HG02981 (cell line): Measurements from ENCODE around the gene CCDC149.

Experiments
- ATAC-seq: cut with Tn5 transposase; IDR thresholded peaks from one replicate; pipeline ENCODE4 v1.9.1; 2021; ENCODE audit warnings: mild to moderate bottlenecking, moderate library complexity; ENCODE audit not compliant: unreplicated experiment

The CCDC149 gene

DNA sequence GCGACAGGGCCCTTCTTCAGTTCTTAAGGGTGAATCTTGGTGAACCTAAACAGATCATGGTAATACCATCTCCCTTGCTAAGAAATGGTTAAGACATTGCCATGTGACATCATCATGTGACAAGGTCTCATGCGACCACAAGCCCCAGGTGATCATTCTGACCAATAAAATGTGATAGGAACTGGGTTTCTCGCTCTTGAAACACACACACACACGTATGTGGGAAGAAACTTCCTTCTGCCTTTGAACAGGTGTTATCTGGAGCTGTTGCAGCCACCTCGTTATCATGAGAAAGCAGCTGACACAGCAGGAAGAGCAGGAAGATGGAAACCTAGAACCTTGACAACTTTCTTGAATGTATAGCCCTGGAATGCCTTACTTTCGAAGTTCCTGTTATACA is 107.3 kb downstream of the CCDC149 start:
- no peak for ATAC-seq

DNA sequence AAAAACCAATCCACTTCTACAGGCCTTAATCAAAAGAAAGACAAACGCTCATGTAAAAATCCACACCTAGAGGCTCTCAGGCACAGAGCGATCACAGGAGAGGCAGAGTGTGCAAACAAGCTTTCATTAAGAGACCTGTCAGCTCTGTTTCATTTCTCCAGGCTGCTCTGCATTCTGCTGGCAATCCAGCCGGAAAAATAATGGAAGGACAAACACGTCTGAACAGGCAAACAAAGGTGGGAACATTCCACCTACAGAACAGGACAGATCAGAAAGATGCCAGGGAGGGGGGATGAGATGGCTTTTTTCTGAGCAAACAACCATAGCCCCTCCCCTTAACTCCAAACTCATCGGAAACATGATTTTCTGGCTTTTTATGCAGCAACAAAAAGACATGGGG is 107.8 kb downstream of the CCDC149 start:
- ATAC-seq: no peak

DNA sequence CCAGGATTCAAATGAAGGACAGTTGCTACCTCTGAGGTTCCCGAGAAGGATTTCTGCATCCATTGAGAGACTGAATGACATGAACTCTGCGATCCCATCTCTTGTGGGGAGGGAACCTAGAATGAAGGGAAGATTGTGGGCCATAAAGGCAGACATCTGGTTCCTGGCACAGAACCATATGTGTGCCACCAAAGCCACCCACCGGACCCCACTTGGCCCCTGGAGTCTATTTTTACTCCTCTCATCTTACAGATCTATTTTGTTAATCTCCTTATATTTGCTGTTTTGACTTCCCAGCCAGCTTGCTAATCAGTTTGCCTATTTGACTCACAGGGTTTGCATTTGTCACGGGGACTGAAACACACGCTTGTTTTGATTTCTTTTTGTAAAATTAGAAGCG is 110.2 kb downstream of the CCDC149 start:
- ATAC-seq: no peak

DNA sequence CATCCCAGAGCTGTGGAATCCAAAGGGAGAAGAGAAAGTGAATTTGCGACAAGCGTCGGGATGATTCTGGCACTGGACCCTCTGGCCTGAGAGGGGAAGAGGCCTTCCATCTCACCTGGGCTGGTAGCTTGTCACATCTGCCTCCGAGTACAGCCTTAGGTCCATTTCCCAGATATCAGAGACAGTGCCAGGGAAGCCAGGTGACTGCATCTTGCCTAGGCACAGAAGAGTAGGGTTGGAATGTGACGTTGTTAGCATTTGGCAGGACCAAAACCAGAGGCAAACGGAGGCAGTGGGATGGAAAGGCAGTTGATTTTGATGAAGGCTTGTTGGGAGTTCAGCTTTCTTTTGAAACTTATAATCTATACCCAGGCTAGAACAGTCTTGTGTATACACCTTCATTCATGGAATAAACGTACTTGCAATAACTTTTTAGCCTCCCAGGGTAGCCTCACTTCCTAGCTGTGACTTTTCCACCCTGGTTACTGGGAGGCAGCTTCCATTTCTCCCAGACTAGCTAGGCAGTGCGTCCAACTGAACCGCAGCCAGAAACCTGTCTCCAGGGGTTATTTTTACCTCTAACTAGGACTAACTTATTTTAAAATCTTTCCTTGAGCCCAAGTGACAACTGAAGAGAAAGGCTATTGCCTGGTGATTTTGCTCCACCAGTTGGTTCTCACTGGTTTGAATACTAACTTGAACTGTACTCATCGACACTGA is 111.5 kb downstream of the CCDC149 start:
- ATAC-seq: no peak

DNA sequence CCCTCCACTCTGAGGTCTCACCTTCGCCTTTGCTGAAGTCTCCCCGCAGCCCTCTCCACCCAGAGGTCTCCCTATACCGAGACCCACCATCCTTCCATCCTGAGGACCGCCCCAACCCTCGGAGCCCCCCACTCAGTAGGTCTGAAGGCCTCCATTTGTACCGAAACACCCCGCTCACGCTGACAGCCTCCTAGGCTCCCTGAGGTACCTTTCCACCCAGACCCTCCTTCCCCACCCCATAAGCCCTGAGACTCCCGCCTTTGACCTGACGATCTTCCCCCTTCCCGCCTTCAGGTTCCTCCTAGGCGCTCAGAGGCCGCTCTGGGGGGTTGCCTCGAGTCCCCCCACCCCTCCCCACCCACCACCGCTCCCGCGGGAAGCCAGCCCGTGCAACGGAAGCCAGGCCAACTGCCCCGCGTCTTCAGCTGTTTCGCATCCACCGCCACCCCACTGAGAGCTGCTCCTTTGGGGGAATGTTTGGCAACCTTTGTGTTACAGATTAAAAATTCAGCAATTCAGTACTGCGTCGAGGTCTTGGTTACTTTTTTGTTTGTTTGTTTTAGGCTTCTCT is 112.4 kb downstream of the CCDC149 start:
- ATAC-seq: no peak

DNA sequence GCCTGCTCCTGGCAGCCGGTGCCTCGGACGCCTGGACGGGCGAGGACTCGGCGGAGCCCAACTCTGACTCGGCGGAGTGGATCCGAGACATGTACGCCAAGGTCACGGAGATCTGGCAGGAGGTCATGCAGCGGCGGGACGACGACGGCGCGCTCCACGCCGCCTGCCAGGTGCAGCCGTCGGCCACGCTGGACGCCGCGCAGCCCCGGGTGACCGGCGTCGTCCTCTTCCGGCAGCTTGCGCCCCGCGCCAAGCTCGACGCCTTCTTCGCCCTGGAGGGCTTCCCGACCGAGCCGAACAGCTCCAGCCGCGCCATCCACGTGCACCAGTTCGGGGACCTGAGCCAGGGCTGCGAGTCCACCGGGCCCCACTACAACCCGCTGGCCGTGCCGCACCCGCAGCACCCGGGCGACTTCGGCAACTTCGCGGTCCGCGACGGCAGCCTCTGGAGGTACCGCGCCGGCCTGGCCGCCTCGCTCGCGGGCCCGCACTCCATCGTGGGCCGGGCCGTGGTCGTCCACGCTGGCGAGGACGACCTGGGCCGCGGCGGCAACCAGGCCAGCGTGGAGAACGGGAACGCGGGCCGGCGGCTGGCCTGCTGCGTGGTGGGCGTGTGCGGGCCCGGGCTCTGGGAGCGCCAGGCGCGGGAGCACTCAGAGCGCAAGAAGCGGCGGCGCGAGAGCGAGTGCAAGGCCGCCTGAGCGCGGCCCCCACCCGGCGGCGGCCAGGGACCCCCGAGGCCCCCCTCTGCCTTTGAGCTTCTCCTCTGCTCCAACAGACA is 113.1 kb downstream of the CCDC149 start:
- no peak for ATAC-seq

DNA sequence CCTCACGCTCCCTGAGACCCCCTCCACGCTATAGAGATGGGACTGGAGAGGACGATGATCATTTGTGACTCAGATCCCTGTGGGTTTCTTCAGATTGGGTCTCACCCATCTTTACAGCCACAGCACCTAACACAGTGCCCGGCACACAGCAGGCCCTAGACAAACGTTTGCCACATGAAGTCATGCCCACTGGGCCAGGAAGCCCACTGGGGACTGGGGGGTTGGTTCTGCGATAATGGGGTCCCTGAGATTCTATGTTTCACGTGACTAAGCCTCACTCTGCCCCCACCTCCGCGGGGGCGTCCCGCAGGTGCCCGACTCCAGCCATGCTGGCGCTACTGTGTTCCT is 113.7 kb downstream of the CCDC149 start:
- ATAC-seq: no peak

DNA sequence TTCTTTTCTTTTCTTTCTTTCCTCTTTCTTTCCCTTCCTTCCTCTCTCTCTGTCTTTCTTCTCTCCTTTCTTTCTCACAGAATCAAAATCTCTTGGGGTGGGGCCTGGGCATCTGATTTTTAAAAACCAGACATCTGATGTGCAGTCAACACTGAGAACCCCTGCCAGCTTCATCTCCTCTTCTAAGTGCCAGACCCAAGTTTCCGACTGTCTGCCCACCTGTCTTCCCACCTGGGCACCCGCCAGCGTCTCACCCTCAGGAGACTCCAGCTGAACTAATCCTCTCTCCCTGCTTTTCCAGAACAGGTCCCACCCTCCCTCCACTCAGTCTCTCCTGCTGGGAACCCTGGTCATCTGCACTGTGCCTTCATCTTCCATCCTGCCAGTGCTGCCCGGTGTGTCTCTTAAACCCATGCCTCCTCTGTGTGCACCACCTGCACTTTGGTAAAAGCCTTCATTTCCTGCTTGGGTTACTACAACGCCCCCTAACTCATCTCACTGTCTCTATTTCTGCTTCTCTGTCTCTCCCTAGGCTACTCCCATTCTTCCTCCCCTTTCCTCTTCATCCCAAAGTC is 114.7 kb downstream of the CCDC149 start:
- ATAC-seq: no peak

DNA sequence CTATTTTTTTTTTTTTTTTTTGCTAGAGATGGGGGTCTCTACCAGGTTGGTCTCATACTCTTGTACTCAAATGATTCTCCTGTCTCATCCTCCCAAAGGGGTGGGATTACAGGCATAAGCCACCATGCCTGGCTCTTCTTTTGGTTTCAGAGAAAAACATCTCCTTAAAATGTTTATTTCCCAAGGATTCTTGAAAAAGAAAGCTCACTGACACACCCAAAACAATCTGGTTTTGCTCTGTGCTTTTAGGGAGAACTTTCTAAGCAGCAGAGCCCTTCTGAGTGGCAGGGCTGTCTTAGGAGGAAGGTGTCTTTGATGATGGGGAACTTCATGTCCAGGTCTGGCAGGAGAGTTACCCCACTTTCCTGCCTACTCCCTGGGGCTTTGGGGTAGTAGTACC is 116.2 kb downstream of the CCDC149 start:
- no peak for ATAC-seq

DNA sequence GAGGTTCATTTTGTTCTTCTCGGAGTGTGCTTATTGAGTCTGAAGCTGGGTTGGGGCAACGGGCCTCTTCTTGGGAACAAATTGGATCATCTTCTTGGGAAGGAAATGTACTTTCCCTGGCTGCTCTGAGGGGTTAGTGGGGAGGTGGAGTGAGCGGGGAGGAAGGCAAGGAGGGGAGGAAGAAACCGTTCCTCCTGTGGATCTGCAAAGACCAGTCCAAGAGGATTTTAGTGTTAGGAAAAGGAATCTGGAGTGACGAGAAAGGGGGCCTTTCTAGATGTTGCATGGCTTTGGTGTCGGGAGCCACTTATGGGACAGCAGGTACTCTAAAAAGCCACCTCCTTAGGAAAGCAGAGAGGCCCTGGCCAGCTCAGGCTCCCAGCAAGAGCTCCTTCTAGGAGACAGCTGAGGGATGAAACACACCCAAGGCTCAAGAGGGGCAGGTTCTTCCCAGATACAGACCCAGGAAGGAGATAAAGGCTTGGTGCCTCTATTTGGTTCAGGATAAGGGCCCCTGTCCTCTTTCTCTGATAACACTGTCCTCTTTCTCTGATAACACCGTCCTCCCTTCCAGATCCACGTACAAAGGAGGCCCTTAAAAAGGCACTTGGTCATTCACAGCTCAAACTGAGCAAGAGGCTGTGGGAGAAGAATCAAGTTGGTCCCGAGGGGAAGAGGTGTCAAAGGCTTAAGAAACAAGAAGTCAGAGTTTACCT is 117.0 kb downstream of the CCDC149 start:
- no peak for ATAC-seq

DNA sequence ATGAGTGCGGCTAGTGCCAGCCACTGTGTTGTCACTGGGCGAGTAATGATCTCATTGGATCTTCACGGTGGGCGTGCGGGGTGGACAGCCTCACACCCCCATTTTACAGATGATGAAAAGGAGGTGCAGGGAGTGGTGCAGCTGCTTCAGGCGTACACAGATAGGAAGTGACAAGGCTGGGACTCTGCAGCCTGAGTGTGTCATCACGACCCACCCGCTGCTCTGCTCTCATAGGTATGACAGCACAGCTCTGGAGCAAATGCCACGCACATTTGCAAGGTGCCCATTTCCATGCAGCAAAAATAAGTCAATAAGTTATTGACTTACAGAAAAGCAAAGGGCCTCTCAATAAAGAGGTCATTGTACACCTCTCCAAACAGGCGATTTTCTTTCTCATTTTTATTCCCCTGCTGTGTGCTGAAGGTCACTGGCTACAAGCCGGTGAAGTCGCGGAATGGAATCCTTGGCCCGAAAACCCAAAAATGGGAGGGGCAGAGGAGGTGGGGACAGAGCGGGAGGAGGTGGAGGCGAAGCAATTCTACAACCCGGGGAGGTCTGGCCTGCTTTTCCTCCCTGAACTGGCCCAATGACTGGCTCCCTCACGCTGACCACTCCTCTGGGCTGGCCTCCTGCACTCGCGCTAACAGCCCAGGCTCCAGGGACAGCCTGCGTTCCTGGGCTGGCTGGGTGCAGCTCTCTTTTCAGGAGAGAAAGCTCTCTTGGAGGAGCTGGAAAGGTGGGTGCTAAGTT is 117.8 kb downstream of the CCDC149 start, which contains the start of gene SOD3:
TSS of gene SOD3 (plus strand) at position 658 of the 750 bp plus-strand sequence. CDS start 3,949 bp downstream, outside the sequence.
- no peak for ATAC-seq

DNA sequence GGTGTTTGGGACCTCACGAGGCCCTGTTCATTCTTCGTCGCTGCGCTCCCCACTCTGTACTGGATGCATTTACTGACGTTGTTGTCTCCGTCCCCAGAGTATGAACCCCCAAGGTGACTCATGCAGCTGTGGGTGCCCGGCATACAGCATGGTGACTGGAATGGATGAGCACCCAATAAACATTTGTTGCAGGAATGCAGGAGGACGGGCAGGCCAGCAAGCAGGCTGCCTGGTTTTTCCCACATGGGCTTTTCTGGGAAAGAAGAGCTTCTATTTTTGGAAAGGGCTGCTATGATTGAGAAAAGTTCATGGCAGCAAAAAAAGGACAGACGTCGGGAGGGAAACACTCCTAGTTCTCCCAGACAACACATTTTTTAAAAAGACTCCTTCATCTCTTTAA is 118.4 kb downstream of the CCDC149 start:
- no peak for ATAC-seq

DNA sequence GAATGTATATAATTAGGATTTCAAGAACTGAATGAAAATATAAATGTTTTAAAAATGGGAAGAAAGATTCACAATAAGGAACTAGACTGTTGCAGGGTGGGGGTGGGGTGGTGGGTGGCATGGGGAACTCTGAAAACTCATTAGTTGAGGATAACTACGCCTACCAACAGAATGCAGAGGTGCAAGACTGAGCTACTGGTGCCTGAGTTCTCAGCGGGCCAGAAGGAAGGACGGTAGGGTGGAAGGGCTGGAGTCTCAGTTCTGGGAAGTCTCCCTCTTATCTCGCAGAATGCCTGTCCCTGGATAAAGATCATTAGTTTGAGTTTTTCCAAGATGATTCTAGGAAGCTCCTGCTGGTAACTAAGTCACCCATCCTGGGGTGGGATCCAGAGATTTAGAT is 118.8 kb downstream of the CCDC149 start:
- no peak for ATAC-seq

DNA sequence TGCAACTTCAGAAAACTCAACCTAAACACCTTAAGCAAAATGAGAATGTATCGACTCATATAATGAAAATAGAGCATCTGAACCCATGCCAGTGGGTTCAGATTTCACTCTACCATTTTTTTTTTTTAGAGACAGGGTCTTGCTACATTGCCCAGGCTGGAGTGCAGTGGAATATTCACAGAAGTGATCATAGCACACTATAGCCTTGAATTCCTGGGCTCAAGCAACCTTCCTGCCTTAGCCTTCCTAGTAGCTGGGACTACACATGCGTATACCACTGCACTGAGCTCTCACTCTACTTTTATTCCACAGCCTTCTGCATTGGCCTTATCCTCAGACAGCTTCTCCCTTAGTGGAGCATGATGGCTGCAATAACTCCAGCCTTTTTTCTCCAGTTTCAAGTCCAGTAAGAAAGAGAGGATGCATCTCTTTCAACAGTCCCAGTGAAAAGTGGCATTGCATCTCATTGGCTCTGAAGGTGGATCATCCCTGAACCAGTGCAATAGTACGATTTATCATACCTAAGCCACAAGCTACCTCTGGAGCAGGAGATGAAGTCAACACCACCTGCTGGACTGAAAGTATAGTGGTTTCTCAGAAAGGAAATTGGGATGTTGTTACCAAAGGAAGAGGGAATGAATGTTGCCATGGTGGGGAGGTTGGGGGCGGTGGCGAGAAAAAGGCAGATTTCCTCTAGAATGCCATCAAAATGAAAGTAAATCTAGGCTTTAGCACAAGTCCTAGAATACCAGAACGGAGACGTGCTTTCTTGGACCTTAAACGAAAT is 119.4 kb downstream of the CCDC149 start:
- ATAC-seq: no peak

DNA sequence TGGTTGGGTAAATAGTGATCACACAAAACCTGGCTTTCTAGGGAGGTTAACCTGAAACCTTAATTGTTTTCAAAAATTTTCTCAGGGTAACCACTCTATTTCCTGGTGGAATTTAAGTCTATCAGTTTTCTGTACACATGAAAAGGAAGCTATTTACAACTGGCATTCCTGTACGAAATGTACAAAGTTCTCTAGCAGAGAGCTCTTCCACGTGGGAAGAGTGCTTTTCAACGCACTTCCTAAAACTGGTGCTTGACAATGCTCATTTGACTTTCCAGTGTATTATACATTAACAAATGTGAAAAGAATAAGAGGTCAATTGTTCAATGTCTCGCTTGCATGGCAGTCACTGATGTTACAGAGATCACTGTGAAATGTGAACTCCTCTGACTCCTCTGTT is 120.3 kb downstream of the CCDC149 start:
- no peak for ATAC-seq

DNA sequence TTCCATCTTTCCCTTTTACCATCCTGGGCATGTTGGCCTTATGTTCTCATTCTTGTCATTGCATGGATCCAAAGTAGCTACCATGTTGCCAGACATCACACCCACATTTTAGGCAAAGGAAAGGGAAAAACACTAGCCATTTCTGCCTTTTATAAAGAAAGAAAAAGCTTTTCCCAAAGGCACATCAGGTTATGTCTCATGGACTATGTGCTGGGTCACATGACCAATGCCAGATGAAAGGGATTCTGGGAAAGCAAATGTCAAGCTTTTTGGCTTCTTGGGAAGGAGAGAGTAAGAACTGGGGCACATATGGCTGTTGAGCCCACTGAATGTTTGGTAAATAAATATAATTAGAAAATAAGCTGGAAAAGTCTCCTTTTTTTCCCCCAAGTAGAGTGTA is 121.8 kb downstream of the CCDC149 start:
- ATAC-seq: no peak

DNA sequence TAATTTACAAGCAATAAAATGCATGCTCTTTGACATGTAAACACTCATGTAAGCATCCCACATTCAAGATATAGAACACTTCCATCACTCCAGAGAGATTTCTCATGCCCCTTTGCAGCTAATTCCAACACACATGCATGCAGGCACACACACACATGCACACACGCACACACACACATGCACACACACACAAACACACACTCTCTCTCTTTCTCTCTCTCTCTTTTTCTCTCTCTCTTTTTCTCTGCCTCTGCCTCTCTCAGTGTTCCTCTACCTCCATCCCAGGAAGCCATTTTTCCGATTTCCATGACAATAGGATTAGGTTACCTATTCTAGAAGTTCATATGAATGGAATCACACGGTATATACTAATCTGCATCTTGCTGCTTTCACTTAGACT is 129.3 kb downstream of the CCDC149 start:
- ATAC-seq: no peak

DNA sequence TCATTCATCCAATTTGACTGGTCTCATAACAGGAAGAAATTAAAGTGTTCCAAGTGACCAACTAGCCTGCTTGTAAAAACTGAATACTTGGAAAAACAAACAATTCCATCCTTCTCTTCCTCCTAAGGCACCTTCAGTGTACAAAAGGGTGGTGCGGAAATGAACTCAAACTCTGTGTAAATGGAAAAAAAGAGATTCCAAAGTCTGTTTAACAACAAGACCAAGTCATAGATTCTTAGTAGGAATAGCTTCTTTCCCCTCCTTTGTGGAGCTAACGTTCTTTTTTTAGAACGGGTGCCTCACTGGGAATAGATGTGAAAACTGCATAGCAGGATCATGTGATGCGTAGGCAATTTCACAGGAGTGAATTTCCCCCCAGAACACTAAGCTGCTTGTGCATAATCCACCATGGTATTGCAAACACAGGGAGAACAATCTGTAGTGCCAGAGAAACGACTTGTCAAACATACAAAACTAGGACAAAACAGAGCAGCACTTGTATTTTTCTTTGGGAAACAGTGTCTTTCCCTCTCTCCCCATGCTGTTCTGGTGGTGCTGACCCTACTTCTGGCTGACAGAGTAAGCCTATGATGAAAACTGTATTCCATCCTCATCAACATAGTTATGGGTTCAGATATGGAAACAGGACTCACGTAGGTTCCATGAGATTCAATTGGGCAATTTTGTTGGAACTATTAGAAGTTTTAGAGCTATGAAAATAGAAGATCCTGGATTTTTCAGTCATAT is 130.7 kb downstream of the CCDC149 start:
- no peak for ATAC-seq

DNA sequence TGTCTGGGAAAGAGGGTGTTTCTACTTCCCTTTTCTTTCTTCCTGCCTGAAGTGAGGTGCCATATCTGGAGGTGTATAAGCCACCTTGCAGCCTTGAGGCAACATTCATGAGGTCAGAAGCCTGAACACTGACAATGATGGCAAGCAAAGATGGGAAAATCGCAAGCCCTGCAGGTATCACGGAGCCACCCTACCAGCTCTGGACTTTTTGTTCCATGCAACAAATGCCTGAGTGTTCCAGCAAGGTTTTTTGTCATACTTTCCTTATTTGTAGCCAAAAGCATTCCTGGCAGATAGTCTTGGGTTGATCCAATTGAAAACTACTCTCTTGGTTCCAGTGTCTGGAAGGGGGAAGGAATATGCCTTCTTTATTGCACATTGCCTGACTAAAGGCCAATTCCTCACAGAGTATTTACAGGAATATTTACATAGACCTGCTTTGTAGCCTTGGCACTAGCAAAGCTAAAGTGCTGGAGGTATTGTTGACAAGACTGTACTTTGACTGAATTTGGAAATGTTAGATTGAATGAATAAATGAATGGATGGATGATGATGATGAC is 131.8 kb downstream of the CCDC149 start:
- no peak for ATAC-seq
